ENCODE measurements around the gene RAB25.
"Not testable (repeated sequence)": the region's sequence is repeated elsewhere in the genome, so short reads cannot be mapped to it uniquely, and the experiment has no call there.

The RAB25 gene

DNA sequence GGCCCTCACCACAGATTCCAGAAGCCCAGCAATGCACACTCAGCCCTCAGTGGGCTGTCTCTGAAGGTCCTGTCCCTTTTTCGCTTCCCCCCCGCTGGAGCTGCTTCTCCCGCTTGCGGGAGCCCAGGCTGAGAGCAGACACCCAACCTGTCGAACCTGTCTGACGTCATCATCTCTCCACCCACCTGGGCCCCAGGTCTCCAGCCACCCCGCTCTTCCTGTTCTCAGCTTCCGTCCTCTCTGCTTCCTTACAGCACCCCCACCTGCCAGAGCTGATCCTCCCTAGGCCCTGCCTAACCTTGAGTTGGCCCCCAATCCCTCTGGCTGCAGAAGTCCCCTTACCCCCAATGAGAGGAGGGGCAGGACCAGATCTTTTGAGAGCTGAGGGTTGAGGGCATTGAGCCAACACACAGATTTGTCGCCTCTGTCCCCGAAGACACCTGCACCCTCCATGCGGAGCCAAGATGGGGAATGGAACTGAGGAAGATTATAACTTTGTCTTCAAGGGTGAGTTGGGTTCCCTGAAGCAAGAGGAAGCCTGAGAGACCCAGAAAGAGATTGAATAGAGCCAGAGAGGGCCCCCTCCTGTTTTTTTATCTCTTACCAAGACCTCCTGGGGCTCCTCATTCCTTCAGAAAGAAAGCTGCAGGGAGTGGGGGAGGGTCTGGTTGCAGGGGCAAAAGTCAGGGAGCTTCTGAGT lies at the start of gene RAB25:
RAB25 (plus strand) TSS at position 224 of the 700 bp plus-strand sequence; CDS start at position 465, 241 bp downstream.
- Mint-ChIP-seq H3K4me3 (no peak within 1 kb of the TSS), H3K4me1 (ENCODE audit: low read depth) (peaks cover 21% of the 10 kb centered on the region), H3K36me3 (ENCODE audit: low read depth) (peaks cover 24% of the 10 kb centered on the region), H3K27ac (peak within 1 kb of the TSS; percentile 27), H3K9me3 (no peaks in the 10 kb centered on the region), H3K27me3 (no peaks in the 10 kb centered on the region)
- DNase-seq, result no peak

DNA sequence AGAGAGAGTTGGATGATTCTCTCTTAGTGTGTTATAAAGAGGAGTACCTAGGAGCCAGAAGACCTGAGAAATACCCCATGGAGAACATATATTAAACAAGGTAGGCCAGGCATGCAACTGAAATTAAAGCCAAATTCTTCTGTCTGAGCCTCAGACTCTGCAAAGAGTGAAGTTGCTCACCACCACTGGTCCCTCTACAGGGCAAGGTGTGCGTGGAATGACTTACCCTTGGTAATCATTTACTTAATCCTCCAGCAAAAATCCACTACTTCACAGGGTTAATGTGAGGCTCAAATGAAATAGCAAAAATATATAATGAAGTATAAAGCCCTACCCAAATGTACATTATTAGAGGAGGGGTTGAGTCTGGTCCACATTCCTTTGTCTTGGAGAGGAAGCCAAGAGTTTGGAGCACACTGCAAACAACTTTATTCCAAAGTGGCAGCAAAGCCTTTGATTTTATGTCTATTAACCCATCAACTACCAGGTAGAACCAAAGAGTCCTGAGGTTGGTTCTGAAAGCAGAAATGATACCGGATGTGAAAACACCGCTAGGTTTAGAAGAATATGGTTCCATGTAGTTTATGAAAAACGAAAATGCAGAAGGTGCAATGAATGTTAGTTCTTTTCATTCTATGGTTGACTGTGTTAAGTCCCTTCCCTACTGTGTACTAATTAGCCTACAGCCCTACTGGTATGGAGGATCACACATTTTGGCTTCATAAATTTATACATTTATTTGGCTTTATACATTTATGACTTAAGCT lies 48.7 kb upstream of the RAB25 start:
- peak overlapping the region; percentile 40 for H3K27ac Mint-ChIP-seq
- no peak overlapping the region for H3K4me3 Mint-ChIP-seq
- no peaks in the 10 kb centered on the region for H3K9me3 Mint-ChIP-seq
- no peaks in the 10 kb centered on the region for H3K27me3 Mint-ChIP-seq
- DNase-seq, result no peak
- peaks cover 6% of the 10 kb centered on the region for H3K4me1 Mint-ChIP-seq (ENCODE audit: low read depth)
- peaks cover 84% of the 10 kb centered on the region for H3K36me3 Mint-ChIP-seq (ENCODE audit: low read depth)

DNA sequence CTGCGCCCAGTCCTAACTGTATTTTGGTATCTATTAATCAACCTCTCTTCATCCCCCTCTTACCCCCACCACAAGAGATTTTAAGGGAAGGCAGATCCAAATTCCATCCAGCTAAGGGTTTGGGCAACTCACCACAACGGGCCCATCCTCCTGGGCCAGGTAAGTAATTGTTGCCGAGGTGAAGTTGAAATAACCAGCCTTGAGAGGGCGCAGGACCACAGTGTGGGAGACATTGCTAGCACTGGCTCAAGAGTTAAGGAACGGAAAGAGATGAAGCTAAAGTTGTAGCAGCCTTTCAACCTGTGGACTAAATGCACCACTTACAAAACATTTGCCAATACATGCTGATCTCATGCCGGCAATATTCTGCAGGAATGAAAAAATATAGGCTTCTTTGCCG lies 46.1 kb upstream of the RAB25 start:
- no peak for DNase-seq
- Mint-ChIP-seq H3K4me1 (ENCODE audit: low read depth) (peaks cover 19% of the 10 kb centered on the region), H3K36me3 (ENCODE audit: low read depth) (peaks cover 91% of the 10 kb centered on the region), H3K27ac (peak overlapping the region; percentile 31), H3K4me3 (no peak overlapping the region), H3K27me3 (no peaks in the 10 kb centered on the region), H3K9me3 (no peaks in the 10 kb centered on the region)

DNA sequence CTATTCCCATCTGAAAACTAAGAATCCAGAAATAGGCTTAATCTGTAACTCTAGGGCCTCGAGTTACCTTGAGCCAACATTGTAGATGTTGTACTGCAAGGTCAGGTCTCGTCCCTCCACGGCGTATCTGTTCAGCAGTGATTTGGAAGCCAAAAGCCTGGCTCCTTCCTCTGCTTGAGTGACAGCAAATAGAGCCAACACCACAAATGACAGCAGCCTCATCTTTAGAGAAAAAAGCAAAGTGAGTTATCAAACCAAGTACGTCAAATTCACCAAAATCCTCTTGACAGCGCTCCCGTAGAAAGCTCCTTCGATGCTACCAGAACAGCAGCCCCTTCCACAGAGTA lies 41.0 kb upstream of the RAB25 start:
- Mint-ChIP-seq H3K36me3 (ENCODE audit: low read depth) (peaks cover 51% of the 10 kb centered on the region), H3K4me3 (peak overlapping the region; percentile 92), H3K9me3 (no peaks in the 10 kb centered on the region), H3K27me3 (peaks cover under 1% of the 10 kb centered on the region), H3K27ac (peak overlapping the region; percentile 95), H3K4me1 (ENCODE audit: low read depth) (peaks cover 28% of the 10 kb centered on the region)
- no peak for DNase-seq

DNA sequence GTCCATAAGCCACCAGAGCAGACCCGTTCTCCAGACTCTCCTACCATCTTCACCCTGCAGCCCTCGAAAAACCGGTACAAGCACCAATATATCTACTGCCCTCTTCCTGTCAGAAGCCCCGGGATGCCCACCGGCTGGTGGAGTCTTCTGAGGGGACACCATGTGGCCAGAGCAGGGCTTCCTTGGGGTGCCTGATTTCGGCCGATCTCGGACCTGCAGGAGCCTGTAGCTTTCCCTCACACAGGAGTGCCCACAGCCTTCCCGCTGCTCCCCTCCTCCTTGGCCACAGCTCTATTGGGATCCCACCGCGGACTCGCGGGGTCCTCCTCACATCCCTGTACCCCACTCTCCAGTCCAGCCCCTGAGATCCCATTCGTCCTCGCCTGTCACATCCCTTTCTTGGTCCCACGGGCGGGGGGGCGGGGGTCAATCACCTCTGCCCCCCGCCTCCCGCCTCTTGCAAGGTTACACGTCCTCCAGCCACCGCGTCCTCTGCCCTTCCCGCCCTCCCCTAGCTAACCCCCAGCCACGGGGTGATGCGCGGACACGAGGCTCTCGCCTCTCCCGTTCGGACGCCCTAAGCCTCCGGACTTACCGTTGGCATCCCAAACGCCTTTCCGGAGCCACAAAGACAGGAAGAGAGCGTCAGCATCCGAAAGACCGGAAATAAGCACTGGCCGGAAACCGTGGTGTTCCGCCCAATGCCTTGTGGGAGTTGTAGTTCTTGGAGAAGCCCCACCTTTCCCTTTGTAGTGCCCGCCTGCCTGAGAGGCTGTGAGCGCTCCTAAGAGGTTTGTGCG lies 40.5 kb upstream of the RAB25 start, which contains the start of gene SSR2:
SSR2 (minus strand) TSS at position 659 of the 800 bp plus-strand sequence. CDS start 784 bp downstream, outside the sequence.
- Mint-ChIP-seq H3K4me3 (peak within 1 kb of the TSS; percentile 92), H3K4me1 (ENCODE audit: low read depth) (peaks cover 29% of the 10 kb centered on the region), H3K27ac (peak within 1 kb of the TSS; percentile 95), H3K9me3 (no peaks in the 10 kb centered on the region), H3K27me3 (peaks cover 5% of the 10 kb centered on the region), H3K36me3 (ENCODE audit: low read depth) (peaks cover 49% of the 10 kb centered on the region)
- DNase-seq, result peak; percentile 84

DNA sequence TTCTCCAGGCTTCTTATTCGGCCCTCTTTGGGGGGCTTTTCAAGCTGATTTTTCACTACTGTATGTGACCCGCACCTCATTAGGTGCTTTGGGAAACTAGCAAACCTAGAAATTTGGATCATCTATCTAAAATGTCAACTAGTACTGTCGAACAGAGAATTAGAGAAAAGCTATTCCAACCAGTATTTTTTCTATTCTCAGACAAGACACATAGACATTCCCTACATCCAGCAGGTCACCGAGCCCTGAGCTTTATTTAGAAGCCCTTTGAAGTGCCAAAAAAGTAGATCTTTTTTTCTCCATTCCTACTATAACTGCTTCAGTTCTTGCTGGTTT lies 39.9 kb upstream of the RAB25 start:
- H3K36me3 Mint-ChIP-seq (ENCODE audit: low read depth), result peaks cover 46% of the 10 kb centered on the region
- peak overlapping the region; percentile 92 for H3K4me3 Mint-ChIP-seq
- H3K27ac Mint-ChIP-seq, result peak overlapping the region; percentile 95
- H3K27me3 Mint-ChIP-seq, result peaks cover 5% of the 10 kb centered on the region
- no peaks in the 10 kb centered on the region for H3K9me3 Mint-ChIP-seq
- peaks cover 33% of the 10 kb centered on the region for H3K4me1 Mint-ChIP-seq (ENCODE audit: low read depth)
- DNase-seq, result no peak

DNA sequence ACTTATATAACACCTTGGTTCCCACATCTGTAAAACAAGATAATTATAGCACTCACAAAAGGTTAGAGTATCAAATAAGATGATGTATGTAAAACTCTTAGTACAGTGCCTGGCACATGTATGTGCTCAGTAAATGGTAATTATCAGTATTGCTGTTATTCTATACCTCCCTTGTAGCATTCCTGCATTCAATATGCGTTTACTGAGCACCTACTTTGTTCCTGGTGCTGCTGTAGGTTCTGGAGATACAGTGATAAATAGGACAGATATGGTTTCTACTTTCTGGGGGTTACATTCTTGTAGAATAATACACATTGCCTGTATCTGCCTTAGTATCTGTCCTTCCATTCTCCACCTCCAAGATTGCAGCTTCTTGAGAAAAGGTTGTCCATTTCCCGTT lies 39.0 kb upstream of the RAB25 start:
- H3K4me3 Mint-ChIP-seq, result peak overlapping the region; percentile 18
- peaks cover 5% of the 10 kb centered on the region for H3K27me3 Mint-ChIP-seq
- peaks cover 36% of the 10 kb centered on the region for H3K4me1 Mint-ChIP-seq (ENCODE audit: low read depth)
- no peaks in the 10 kb centered on the region for H3K9me3 Mint-ChIP-seq
- H3K36me3 Mint-ChIP-seq (ENCODE audit: low read depth), result peaks cover 37% of the 10 kb centered on the region
- no peak for DNase-seq
- H3K27ac Mint-ChIP-seq, result peak overlapping the region; percentile 44

DNA sequence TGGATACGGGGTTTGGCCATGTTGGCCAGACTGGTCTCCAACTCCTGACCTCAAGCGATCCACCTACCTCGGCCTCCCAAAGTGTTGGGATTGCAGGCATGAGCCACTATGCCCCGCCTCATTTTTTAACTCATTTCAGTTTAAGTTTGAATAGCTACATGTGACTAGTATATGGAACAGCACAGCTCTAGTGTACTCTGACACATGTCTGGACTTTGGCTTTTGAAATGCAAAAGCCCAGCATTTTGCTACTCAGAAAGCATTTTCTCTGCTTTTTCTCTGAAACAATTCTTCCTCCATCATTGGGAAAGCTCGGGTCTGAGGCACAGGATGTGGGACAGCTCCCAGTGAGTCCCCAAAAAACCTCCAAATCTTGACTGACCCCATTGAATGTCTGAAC lies 36.2 kb upstream of the RAB25 start:
- Mint-ChIP-seq H3K4me1 (ENCODE audit: low read depth) (peaks cover 22% of the 10 kb centered on the region), H3K36me3 (ENCODE audit: low read depth) (peaks cover 9% of the 10 kb centered on the region), H3K27me3 (peaks cover 5% of the 10 kb centered on the region), H3K9me3 (no peaks in the 10 kb centered on the region), H3K27ac (no peak overlapping the region), H3K4me3 (no peak overlapping the region)
- no peak for DNase-seq

DNA sequence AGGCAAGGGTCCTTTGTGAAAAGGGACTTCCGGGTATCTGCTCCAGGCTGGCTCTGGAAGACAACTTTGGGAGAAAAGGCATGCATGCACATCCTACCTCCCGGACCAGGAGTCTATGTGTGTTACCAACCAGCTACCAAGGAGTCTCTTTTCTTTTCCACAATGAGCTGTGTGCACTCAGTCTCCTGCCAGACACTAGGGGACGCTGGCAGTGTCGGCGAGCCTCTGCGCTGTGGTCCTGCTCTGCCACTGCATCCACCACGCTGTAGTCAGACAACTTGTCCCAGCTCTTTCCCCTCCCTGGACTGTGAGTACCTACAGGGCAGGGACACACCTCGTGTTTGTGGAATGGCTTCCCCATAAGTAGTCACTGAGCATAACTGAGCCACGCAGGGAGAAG lies 35.1 kb upstream of the RAB25 start:
- no peaks in the 10 kb centered on the region for H3K9me3 Mint-ChIP-seq
- H3K27ac Mint-ChIP-seq, result no peak overlapping the region
- peak; percentile 42 for DNase-seq
- peaks cover 5% of the 10 kb centered on the region for H3K27me3 Mint-ChIP-seq
- H3K4me1 Mint-ChIP-seq (ENCODE audit: low read depth), result peaks cover 16% of the 10 kb centered on the region
- H3K36me3 Mint-ChIP-seq (ENCODE audit: low read depth), result no peaks in the 10 kb centered on the region
- H3K4me3 Mint-ChIP-seq, result no peak overlapping the region

DNA sequence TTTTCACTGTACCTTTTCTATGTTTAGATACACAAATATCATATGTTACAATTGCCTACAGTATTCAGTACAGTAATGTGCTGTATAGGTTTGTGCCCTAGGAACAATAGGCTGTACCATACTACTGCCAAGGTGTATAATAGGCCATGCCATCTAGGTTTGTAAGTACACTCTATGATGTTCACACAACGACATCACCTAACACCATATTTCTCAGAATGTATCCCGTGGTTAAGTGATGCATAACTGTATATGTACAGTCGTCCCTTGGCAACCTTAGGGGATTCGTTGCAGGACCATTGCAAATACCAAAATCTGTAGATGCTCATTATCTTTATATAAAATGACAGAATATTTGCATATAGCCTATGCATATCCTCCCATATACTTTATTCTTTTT lies 34.4 kb upstream of the RAB25 start:
- Mint-ChIP-seq H3K27me3 (peaks cover 5% of the 10 kb centered on the region), H3K4me3 (no peak overlapping the region), H3K36me3 (ENCODE audit: low read depth) (no peaks in the 10 kb centered on the region), H3K9me3 (no peaks in the 10 kb centered on the region), H3K4me1 (ENCODE audit: low read depth) (peaks cover 13% of the 10 kb centered on the region), H3K27ac (no peak overlapping the region)
- DNase-seq, result no peak

DNA sequence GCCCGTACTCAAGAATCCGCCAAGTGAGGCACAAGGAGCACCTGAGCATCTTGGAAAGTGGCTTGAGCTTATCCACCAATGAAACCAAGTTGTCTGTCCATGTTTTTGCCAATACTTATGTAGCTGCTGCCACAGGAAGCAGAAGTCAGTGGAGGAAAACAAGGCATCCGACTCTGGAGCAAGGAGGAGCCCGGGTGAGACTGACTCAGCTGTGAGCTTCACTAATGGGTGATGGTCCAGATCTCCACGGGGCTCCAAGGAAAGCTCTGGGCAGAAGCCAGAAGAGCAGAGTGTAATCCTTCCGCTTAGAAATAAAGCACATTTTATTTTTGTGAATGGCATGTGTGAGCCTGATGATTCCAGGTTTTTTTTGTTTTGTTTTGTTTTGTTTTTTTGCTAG lies 27.9 kb upstream of the RAB25 start:
- no peak overlapping the region for H3K4me3 Mint-ChIP-seq
- H3K36me3 Mint-ChIP-seq (ENCODE audit: low read depth), result peaks cover 26% of the 10 kb centered on the region
- no peak for DNase-seq
- H3K27ac Mint-ChIP-seq, result no peak overlapping the region
- H3K27me3 Mint-ChIP-seq, result no peaks in the 10 kb centered on the region
- H3K9me3 Mint-ChIP-seq, result no peaks in the 10 kb centered on the region
- H3K4me1 Mint-ChIP-seq (ENCODE audit: low read depth), result peaks cover 2% of the 10 kb centered on the region

DNA sequence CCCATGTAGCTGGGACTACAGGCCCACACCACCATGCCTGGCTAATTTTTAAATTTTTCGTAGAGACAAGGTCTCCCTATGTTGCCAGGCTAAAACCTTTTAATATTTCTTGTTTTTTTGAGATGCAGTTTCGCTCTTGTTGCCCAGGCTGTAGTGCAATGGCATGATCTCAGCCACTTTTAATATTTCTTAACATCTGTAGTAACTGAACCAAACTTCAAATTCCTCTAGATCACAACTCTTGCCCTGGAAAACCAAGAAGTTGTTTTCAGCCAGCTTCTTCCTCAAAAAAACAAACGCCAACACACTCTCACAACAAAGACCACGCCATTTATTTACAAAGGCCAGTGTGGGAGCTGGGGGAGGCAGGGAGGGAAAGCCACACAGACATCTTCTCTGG lies 26.0 kb upstream of the RAB25 start:
- peaks cover 39% of the 10 kb centered on the region for H3K36me3 Mint-ChIP-seq (ENCODE audit: low read depth)
- H3K9me3 Mint-ChIP-seq; DNase-seq; H3K27me3 Mint-ChIP-seq; H3K4me1 Mint-ChIP-seq (ENCODE audit: low read depth); H3K27ac Mint-ChIP-seq; H3K4me3 Mint-ChIP-seq: not testable (repeated sequence)

DNA sequence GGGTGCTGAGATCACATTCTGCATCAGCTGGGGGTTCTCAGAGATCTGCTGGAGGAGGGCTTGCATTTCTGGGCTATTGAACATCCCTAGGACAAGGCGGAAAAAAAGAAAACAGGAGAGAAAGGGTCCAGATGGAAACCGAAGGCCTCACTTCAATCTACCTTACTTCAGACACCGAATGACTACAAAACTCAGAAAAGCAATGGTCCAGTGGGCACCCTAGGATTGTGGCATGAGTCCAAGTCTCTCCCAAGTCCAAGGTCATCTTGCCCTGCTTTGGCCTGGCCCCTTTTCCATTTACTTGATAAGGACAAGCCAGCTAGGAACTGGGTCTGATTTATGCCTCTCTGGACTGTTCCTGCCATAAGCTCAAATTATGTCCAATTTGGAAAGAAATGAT lies 18.1 kb upstream of the RAB25 start:
- Mint-ChIP-seq H3K36me3 (ENCODE audit: low read depth) (peaks cover 70% of the 10 kb centered on the region), H3K4me1 (ENCODE audit: low read depth) (peaks cover 5% of the 10 kb centered on the region), H3K9me3 (no peaks in the 10 kb centered on the region), H3K27me3 (no peaks in the 10 kb centered on the region), H3K4me3 (no peak overlapping the region), H3K27ac (peak overlapping the region; percentile 53)
- DNase-seq, result no peak

DNA sequence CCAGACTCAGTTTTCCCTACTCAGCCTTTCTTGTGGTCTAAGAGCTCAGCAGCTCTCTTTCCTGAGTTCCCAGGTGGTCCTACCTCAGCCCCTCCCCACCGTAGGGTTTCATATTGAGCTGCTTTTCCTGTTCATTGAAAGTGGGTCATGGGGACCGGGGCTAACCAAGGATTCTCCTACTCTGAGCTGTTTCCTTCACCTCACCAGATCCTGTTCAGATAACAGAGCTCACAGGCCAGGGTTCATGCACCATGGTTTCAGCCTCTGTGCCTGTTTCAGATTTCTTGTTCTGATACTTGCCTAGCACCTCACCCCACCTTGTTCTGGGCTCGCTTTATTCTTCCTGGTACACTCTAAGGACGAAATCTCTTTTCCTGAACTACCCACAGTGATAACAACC lies 15.9 kb upstream of the RAB25 start:
- no peak overlapping the region for H3K4me3 Mint-ChIP-seq
- H3K36me3 Mint-ChIP-seq (ENCODE audit: low read depth), result peaks cover 77% of the 10 kb centered on the region
- no peaks in the 10 kb centered on the region for H3K9me3 Mint-ChIP-seq
- DNase-seq, result no peak
- H3K4me1 Mint-ChIP-seq (ENCODE audit: low read depth), result peaks cover 5% of the 10 kb centered on the region
- no peaks in the 10 kb centered on the region for H3K27me3 Mint-ChIP-seq
- H3K27ac Mint-ChIP-seq, result peak overlapping the region; percentile 34

Data from activated T-cell treated with anti-CD3 and anti-CD28 coated beads, Interleukin-2, amount 50 U/mL, for 24 hours (primary cell).